CD4-positive, alpha-beta T cell treated with Interleukin-12 subunit alpha and Interleukin-12 subunit beta, for 1 hour (primary cell): ENCODE measurements around the gene CLEC16A.

Experiments used
- DNase-seq: peaks from one replicate; pipeline ENCODE4 v3.0.0-alpha.2; 2020

The CLEC16A gene

DNA sequence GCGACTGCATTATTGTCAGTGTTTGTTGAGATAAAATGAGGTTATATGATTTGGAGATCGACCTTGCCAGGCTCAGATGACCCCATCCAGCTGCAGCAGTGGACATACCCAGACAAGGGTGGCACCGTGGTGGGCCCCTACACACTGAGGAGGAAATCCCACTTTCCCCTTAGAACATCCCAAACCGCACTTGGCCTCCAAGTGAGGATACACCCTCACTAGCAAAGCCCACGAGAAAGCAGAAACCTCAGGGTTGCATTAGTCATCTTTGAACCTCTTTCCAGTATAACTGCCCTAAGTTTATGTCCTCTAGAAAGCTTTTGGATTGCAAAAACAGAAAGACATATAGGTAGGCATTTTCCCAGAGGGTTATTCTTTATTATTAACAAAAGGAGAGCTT lies 101.5 kb downstream of the CLEC16A start:
- DNase-seq, result no peak

GRCh38 chr16:11046382-11046931 lies 102.1 kb downstream of the CLEC16A start:
- no peak for DNase-seq

GRCh38 chr16:11047057-11047456 lies 102.7 kb downstream of the CLEC16A start:
- DNase-seq, result no peak

- no peak for DNase-seq
These were observed 103.8 kb downstream of the CLEC16A start for GRCh38 chr16:11047939-11048800.

DNA sequence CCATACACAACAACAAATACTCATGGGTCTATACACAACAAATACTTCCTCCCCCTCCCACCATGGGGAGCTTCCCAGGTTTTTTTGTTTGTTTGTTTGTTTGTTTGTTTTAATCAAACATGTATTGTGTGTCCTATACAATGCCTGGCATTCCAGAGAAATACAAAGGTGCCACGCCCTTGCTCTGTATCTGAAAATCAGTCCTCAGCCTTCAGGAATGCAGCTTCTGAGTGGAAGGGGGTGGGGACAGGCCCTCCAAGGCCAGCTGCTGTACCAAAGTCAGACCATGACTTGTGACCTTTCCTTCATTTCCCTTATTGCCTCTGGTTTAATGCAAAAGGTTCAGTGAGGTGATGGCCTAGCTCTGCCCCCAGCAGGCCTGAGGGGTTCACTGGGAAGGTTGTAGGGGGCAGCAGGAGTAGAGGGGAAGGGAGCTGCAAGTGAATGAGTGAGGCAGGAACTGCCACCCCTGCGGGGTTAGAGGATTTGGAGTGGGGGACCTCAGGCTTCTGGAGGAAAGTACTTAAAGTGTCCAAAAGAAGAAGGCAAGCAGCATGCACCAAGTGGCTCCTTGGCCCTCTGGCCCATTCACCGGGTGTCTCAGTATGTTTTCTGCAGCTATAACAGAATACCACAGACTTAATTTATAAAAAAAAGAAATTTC lies 105.2 kb downstream of the CLEC16A start:
- no peak for DNase-seq

- no peak for DNase-seq
These were observed 106.2 kb downstream of the CLEC16A start for GRCh38 chr16:11050536-11050935.

DNA sequence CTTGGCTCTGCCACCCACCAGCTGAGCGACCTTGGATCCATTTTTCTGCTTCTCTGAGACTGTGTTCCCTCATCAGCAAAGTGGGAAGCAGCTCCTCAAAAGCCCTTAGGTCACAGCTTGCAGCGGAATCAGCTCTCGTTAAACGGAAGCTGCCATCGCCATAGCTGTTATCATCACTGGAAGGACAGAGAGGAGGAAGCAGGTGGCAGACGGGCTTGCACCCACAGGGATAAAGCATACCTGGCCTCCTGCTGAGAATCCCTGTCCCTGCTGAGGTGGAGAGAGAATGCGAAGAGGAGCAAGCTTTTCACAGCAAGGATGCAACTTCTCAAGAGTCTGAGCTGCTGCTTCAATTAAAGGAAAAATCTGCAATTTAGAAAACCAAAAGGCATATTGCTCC lies 106.6 kb downstream of the CLEC16A start:
- no peak for DNase-seq

- no peak for DNase-seq
These were observed 107.1 kb downstream of the CLEC16A start for GRCh38 chr16:11051430-11051829.

DNA sequence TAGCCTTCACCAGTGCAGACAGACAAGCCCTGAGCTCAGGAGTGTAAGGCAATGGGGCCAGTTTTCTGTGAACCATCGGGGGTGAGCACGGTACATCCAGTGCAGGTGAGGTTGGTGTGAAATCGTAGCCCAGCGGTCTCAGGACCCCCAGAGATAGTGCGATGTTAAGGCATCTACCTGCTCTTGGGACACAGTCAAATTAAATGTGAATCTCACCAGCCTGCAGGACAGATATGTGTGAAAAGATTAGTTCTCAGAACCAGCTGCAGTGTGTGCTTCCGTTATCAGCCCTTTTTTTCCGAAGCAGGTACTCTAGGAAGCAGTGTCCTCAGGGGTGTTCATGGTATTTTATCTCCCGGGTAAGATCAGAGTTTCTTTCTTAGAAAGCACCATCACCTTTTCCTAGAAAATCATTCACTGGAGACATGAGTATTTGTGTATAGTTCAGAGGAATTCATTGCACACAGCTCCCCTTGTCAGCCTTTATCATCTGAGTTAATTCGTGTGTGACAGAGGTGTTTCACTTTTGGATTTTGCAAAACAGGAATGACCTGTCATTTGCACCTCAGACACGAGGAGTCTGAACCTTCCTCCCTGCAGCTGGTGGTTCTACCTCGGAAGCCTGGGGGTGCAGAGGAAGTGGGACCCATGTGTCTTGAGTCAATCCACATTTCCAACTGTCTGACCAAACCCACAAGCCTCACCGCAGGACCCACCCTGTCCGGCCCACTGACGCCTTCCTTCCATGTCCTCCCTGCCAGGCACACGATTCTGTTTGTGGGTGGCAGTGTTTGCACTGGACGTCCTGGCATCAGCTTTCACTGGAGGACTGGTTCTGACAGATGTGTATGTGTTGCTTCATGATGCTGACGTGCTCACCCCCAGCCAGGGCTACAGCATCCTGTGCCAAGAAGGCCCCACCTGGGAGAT lies 107.8 kb downstream of the CLEC16A start:
- peak; percentile 34 for DNase-seq

DNA sequence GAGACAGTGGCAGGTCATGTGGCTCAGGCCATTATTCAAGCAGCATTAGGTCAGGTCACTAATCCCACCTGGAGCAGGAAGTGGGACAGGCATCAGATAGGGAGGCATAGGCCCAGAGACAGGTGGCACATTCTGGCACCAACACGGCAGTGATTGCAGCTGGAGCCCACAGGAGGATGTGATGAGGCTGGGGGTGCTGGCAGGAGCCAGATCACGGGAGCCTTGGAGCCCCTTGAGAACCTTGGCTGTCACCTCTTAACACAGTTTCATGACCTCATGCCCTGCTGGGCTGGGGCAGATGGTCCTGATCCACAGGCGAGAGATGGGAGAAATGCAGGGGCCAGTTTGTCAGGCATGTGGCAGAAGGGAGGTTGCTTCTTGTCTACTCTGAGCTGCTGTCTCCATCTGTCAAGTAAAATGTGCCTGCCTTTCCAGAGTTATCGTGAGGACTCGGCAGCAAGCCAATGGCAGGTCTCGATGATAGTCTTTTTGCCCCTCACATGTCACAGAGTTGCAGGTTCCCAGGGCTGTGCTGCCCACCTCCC lies 109.6 kb downstream of the CLEC16A start:
- DNase-seq, result no peak

GRCh38 chr16:11056090-11056992 lies 112.0 kb downstream of the CLEC16A start:
- DNase-seq, result no peak

GRCh38 chr16:11056993-11057649 lies 112.8 kb downstream of the CLEC16A start:
- no peak for DNase-seq

DNA sequence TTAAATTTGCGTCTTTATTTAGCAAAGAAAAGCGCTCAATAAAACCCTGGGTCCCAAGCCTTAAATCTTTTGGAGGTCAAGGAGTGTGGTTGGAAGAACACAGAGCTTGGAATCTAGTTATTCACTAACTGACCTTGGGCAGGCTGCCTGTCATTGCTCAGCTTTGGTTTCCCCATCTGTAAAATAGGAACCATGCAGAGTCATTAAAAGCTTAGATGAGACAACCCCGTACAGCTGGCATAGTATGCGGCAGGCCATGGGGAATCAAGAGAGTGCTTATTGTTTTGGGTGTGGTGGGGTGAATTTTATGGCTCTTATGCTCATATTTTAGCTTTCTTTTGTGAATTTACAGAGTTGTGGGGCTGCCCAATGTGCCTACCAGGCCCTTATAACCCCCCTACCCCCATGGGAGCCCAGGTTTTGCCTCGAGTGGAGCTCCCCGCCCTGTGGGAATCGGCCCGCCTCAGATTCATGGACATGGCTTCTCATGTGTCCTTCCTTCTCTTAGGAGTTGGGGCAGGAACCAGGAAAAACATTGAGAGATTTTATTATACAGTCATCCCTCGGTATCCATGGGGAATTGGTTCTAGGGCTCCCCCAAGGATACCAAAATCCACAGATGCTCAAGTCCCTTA lies 113.5 kb downstream of the CLEC16A start:
- no peak for DNase-seq

GRCh38 chr16:11058832-11059231 lies 114.5 kb downstream of the CLEC16A start:
- no peak for DNase-seq

DNA sequence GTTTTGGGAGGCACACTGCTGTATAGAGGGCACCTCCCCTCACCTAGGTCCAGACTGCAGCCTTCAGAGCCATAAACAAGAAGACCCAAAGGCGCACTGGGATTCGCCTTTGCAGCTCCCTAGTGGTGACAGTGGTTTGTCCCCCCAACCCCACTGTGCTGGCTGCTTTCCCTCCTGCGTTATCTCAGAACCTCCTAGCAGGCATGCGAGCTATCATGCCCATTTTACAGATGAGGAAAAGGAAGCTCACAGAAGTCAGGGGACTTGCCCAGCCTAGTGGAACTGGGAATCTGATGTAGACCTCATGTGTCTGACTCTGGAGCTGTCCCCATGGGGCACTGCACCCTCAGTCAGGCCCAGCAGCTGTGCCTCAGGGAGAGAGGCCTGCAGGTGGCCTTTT lies 115.2 kb downstream of the CLEC16A start:
- DNase-seq, result no peak

- DNase-seq, result no peak
These were observed 116.0 kb downstream of the CLEC16A start for GRCh38 chr16:11060364-11060763.

GRCh38 chr16:11060842-11061241 lies 116.5 kb downstream of the CLEC16A start:
- no peak for DNase-seq

GRCh38 chr16:11061629-11062270 lies 117.4 kb downstream of the CLEC16A start:
- no peak for DNase-seq

DNA sequence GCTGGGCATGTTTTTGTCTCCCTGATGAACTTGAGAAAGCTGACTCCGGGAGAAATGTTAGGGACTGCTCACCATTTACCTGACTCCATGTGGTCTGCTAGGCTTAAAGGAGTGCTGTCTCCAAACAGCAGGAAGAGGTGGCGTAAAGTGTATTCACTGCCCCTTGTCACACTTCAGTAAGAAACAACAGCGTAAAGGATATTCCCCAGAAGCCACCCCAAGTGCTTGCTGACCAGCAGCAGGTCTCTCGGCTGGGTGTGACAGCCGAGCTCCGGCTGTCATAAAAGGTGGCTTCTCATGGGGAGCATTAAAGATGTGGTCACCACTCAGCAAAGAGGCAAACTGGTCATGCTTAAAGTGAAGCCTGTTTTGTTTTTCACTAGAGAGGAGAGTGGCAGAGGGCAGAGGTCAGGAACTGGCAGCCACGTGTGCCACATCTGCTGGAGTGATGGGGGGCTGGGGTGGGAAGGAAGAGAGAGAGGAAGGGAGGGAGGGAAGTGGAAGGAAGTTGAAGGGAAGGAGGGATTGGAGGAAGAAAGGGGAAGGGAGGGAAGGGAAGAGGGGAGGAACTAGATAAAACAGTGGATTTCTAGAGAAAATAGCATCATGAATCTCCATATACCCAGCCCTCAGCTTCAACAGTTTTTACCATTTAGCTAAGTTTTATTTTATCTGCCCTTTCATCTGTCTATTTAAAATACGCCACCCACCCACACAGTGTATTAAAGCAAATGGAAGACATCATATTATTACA lies 119.3 kb downstream of the CLEC16A start:
- no peak for DNase-seq
